Left lobe of liver (tissue), 2 donors: Measurements from ENCODE around the gene ZCCHC14. TPM values are rescaled to one million over a fixed set of nuclear protein-coding genes. Genes with fewer than 3 reads are reported as not detected.
"Not testable (repeated sequence)": the region's sequence is repeated elsewhere in the genome, so short reads cannot be mapped to it uniquely, and the experiment has no call there.

Experiments used
- ATAC-seq: fragments of 200-7000 bp; cut with Tn5 transposase; one replicate; pipeline ENCODE4 v1.9.1; 2020; ENCODE audit warnings: mild to moderate bottlenecking, moderate library complexity
- DNase-seq: peaks from one replicate; pipeline ENCODE4 v3.0.0-alpha.2; 2020; ENCODE audit warnings: low spot score
- total RNA-seq: library from RNA; stranded (reverse); gene quantifications from one replicate; pipeline ENCODE4 v1.2.1, GENCODE V29; 2021
- donor health status: DM: no; HTN: no; CAD: no; lungs with moderate emphysema.
- donor health status: DM: no; HTN: yes; CAD: no.

ZCCHC14 gene
- total RNA-seq, 1 donor from 2014 or later = 19.3 TPM

- ATAC-seq (no peak), DNase-seq (no peak)
Observed at GRCh38 chr16:87390641-87391323, 102.0 kb downstream of the ZCCHC14 start.

DNA sequence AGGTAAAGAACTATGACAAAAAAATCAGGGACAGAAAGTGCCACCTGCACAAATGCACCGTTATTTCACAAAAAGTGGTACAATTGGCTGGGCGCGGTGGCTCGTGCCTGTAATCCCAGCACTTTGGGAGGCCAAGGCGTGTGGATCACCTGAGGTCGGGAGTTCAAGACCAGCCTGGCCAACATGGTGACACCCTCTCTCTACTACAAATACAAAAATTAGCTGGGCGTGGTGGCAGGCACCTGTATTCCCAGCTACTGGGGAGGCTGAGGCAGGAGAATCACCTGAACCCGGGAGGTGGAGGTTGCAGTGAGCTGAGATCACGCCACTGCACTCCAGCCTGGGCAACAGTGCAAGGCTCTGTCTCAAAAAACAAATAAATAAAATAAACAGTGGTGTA is 102.9 kb downstream of the ZCCHC14 start:
- not testable (repeated sequence) for DNase-seq, ATAC-seq

- no peak for DNase-seq
- ATAC-seq = no peak
Observed at GRCh38 chr16:87389245-87389644, 103.6 kb downstream of the ZCCHC14 start.

- ATAC-seq = no peak
- no peak for DNase-seq
Observed at GRCh38 chr16:87388818-87389134, 104.0 kb downstream of the ZCCHC14 start.

DNA sequence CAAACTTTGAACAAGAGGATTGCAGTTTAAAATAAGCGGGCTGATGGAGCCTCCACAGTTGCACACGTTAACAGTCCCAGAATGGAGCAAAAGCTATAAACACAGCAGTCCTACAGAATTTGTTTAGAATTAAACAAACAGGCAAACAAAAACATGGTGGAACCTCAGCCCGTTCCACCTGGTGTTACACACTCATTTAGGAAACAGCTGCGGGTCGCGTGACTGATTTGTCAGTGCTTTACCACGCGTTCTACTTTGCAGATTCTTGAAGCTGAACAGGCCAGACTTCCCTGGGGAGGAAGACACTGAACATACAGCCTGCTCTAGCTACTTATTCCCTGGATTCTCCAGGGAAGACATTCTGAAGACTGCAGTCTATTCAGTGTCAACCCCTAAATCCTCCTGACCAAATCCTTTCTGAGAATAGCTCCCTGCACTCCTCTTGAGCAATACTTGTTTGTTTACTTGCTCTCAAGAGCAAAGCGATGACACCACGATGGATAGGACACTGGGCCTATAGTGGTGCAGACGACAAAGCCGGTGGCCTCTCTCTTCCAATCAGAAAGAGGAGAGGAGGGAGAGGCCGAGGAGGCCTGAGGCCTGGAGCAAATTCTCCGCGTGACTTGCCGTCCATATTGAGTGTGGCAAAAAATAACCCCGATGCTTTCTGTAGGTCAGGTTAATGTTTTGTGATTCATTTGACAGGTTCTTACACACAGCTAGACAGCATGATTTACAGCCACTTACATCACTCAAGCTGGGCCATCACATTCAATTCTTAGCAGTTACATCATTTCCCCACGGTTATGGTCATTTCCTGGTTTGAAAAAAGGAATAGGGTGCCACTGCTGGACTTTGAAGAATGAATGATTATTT is 104.6 kb downstream of the ZCCHC14 start:
- peak; percentile 95 for DNase-seq
- peak; percentile 65 for ATAC-seq

DNA sequence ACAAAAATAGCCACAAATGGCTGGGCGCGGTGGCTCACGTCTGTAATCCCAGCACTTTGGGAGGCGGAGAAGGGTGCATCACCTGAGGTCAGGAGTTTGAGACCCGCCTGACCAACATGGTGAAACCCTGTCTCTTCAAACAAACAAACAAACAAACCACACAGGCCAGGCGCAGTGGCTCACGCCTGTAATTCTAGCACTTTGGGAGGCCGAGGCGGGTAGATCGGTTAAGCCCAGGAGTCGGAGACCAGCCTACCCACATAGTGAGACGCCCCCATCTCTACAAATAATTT is 108.0 kb downstream of the ZCCHC14 start:
- ATAC-seq, DNase-seq: not testable (repeated sequence)

- ATAC-seq = peak; percentile 34
- DNase-seq = peak; percentile 64
Observed at GRCh38 chr16:87384162-87384874, 108.5 kb downstream of the ZCCHC14 start.

DNA sequence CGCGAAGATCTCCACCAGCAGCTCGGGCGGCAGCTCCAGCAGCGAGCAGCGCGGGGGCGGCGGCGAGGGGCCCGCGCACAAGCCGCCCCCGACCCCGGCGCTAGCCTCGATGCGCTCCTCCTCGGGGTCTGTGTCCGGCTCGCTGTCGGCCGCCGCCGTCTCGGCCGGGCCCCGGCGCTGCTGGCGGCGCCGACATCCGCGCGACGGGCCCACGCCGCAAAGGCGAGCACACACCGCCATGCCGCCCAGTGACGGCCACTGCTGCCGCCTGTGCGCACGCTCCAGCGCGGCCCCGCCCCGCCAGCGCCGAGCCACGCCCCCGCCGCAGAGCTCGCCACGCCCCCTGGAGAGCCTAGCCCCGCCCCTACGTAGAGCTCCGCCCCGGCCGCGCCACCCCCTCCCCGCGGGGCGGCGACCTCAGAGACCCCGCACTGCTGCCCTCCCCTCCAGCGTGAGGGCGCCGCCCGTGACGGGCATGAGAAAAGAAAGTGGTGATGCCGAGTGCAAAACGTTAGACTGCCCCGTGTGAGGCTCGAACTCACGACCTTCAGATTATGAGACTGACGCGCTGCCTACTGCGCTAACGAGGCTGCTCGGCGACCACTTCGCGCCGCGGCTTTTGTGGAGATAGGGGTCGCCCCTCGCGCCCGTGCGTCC is 109.2 kb downstream of the ZCCHC14 start, which contains the start of gene FBXO31:
Gene FBXO31, minus strand, starts transcription at position 272 of the 657 bp plus-strand sequence. Its CDS starts 32 bp downstream, at position 240.
- peak; percentile 92 for DNase-seq
- ATAC-seq = peak; percentile 80

DNA sequence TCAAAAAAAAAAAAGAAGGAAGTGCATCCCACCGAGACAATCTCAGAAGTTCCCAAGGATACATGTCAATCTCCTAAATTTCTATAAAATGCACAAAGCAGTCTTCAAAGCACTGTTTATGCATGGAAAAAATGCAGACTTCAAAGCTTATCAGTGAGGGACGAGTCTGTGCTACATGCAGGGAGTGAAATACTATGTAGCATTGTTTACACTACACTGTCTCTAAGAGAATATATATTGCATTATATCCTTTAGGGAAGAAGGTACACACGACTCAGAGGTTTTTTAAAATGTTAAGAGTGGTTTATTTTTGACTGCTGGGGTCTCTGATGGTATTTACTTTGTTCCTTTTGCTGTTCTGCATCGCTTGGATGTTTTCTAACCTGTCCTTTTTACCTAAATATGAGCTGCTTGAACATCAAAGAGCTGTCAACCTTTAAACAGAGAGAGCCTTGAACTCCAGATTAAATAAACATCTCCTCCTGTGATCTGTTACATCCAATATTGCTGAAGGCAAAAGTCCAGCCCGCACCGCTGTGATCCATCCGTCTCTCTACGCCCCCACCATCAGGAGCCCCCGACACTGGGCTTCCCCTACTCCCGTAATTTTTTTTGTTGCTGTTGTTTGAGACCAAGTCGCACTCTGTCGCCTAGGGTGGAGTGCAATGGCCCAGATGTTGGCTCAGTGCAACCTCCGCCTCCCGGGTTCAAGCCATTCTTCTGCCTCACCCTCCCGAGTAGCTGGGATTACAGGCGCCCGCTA is 110.6 kb downstream of the ZCCHC14 start:
- ATAC-seq (peak; percentile 30), DNase-seq (peak; percentile 69)

DNA sequence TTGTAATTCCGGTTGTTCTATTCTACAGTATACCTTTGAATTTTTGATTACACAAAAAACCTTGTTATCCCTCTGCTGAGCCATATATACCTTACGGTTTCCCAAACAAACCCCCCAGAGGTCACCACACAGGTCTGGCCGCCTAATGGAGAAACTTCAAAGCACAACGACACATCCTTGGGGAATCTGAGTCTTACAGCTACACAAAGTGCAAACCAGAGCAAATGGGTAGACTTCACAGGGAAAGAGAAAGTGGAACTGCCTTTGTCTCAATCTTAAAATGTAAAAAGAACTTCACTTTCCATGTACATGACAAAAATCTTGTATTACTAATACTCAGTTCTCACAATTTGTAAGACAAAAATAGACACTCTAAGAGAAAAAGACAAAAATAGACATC is 111.9 kb downstream of the ZCCHC14 start:
- DNase-seq = no peak
- no peak for ATAC-seq

- no peak for ATAC-seq
- DNase-seq = no peak
Observed at GRCh38 chr16:87380403-87380802, 112.4 kb downstream of the ZCCHC14 start.

DNA sequence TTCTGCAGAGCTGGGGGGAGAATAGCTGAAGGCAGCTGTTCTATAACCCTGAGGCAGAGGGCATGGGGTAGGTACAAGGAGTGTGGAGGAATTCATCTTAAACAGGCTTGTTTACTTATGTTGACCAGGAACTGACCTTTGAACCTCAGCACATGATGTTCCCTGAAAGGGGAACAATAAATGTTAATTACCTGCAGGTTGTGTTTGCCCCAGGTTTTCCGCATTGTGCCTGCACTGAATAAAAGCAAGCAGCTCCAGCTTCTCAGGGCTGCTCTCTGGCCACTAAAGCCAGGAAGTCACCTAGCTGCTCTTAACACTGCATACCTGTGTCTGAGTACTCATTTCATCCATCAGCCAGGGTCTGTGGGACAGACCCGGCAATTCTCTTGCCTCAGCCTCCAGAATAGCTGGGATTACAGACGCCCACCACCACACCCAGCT is 113.5 kb downstream of the ZCCHC14 start:
- peak; percentile 59 for DNase-seq
- not testable (repeated sequence) for ATAC-seq

- no peak for DNase-seq
- no peak for ATAC-seq
Observed at GRCh38 chr16:87376660-87377059, 116.2 kb downstream of the ZCCHC14 start.

- ATAC-seq (peak; percentile 79), DNase-seq (peak; percentile 56)
Observed at GRCh38 chr16:87375426-87376135, 117.2 kb downstream of the ZCCHC14 start.

DNA sequence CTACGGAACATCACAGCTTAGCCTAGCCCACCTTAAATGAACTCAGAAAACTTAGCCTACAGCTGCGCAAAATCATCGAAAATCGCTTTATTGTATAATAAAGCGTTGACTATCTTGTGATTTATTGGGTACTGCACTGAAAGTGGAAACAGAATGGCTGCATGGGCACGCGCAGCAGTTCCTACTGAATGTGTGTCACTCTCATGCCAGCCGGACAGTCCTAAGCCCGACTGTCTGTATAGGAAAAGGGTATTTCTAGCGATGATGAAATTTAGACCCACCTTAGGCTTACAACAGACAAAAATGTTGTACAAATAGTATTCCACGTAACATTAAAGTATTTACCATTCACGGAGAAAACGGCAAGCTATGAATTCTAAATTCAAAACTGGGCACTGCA is 118.5 kb downstream of the ZCCHC14 start:
- no peak for ATAC-seq
- no peak for DNase-seq

DNA sequence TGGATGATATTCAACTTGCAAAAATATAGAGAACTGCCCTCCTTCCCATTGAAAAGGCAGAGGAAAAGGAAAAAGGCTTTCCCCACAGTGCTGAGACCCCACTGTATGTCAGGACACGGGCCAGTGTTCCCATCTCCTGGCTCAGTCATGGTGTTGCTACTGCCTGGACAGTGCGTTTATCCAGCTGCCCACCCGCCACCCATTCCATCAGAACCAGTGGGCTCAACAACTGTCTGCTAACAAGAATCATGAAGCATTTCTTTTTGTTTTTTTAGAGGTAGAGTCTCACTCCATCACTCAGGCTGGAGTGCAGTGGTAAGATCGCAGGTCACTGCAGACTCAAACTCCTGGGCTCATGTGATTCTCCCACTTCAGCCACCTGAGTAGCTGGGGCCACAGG is 120.5 kb downstream of the ZCCHC14 start:
- no peak for DNase-seq
- ATAC-seq = no peak

DNA sequence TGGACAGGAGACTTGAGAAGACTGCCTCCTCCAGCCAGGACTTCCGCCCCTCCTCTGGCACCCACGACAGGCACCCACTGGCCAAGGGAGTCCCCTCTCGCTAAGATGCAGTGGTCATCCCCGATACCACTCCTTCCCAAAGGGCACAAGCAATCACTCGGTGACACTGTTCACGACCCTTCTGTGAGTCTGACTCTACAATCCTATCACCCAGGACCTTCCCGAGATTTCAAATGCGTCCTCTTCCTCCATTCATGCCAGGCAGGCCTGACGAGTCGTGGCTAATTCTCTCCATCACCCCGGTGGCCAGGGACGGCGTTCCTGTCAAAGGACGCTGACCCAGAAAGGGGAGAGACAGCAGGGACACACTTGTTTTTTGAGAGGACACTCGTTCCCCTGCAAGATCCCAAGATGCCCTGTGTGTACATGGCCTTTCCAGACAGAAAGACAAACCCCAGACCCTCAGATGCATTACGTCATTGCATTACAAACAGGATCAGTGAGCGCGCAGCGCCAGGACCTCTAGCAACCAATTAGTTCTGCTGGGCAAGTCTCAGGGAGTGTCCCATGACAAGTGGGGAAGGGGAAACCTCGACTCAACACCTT is 121.5 kb downstream of the ZCCHC14 start:
- ATAC-seq = no peak
- no peak for DNase-seq

DNA sequence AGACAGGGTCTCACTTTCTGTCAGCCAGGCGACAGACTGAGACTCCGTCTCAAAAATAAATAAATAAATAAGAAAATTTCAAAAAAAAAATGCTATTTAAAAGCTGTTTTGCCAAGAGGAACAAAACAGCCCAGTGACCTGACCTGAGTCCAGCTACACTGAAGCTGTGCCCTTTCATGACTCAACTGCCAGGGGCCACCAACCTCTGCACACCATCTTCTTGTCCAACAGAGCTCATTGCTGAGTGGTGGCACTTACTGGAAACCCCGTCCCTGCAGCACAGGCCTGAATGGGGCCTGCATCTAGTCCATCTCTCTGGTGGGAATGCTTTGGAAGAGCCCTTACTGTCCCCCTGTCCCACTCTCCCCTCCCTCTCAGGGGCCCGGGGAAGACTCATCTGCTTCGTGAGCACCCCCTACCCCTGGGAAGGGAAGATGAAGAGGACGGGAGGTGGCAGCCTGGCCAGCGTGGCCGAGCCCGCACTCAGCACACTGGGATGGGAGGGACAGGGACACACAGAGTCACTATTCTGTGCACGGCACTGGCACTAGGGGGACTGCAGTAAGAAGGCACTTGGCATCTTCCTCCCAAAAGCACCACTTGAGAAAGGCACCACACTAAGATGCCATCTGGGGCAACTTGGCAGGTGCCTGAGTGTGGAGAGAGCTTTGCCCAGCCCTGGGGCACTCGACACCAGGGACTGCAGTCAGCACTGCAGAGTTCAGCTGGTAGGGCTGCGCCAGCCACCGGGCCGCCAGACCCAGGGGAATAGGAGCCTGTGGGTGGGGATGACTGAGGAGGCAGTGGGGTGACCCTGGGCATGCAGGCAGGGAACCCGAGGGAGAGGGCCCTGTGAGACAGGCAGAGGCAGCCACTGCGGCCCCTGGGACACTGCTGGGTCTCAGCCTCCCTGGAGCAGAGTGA is 122.8 kb downstream of the ZCCHC14 start:
- ATAC-seq = peak; percentile 61
- no peak for DNase-seq
